ENCODE results near the gene C11orf21.
"Not testable (repeated sequence)": the region's sequence is repeated elsewhere in the genome, so short reads cannot be mapped to it uniquely, and the experiment has no call there.

The C11orf21 gene

GRCh38 chr11:2298131-2298794 is 3.5 kb downstream of the C11orf21 start:
- in situ Hi-C loops (cut with MboI; ENCODE audit: low sequenced_read_pairs) = no loop called here

- in situ Hi-C loops (cut with MboI; ENCODE audit: low sequenced_read_pairs) = no loop called here
These were observed 4.1 kb downstream of the C11orf21 start for GRCh38 chr11:2297623-2298030.

GRCh38 chr11:2296913-2297622 is 4.7 kb downstream of the C11orf21 start:
- in situ Hi-C loops (cut with MboI; ENCODE audit: low sequenced_read_pairs) = no loop called here

- in situ Hi-C loops (cut with MboI; ENCODE audit: low sequenced_read_pairs) = no loop called here
These were observed 5.5 kb downstream of the C11orf21 start for GRCh38 chr11:2295971-2296912.

GRCh38 chr11:2294926-2295290 is 6.8 kb downstream of the C11orf21 start:
- in situ Hi-C loops (cut with MboI; ENCODE audit: low sequenced_read_pairs) = no loop called here

- in situ Hi-C loops (cut with MboI; ENCODE audit: low sequenced_read_pairs) = no loop called here
These were observed 7.5 kb downstream of the C11orf21 start for GRCh38 chr11:2293984-2294925.

GRCh38 chr11:2293531-2293971 is 8.2 kb downstream of the C11orf21 start:
- in situ Hi-C loops (cut with MboI; ENCODE audit: low sequenced_read_pairs) = no loop called here

- in situ Hi-C loops (cut with MboI; ENCODE audit: low sequenced_read_pairs) = no loop called here
These were observed 11.3 kb downstream of the C11orf21 start for GRCh38 chr11:2290351-2290841.

- in situ Hi-C loops (cut with MboI; ENCODE audit: low sequenced_read_pairs) = no loop called here
These were observed 11.9 kb downstream of the C11orf21 start for GRCh38 chr11:2289859-2290258.

GRCh38 chr11:2289350-2289749 is 12.4 kb downstream of the C11orf21 start:
- in situ Hi-C loops (cut with MboI; ENCODE audit: low sequenced_read_pairs) = no loop called here

GRCh38 chr11:2287091-2287490 is 14.6 kb downstream of the C11orf21 start:
- in situ Hi-C loops (cut with MboI; ENCODE audit: low sequenced_read_pairs) = no loop called here

- in situ Hi-C loops (cut with MboI; ENCODE audit: low sequenced_read_pairs) = not testable (repeated sequence)
These were observed 15.4 kb downstream of the C11orf21 start for GRCh38 chr11:2286350-2286749.

- in situ Hi-C loops (cut with MboI; ENCODE audit: low sequenced_read_pairs) = no loop called here
These were observed 21.5 kb downstream of the C11orf21 start for GRCh38 chr11:2280208-2280607.

- in situ Hi-C loops (cut with MboI; ENCODE audit: low sequenced_read_pairs) = no loop called here
These were observed 23.7 kb downstream of the C11orf21 start for GRCh38 chr11:2277933-2278523.

GRCh38 chr11:2277008-2277346 is 24.7 kb downstream of the C11orf21 start:
- in situ Hi-C loops (cut with MboI; ENCODE audit: low sequenced_read_pairs) = no loop called here

- in situ Hi-C loops (cut with MboI; ENCODE audit: low sequenced_read_pairs) = no loop called here
These were observed 25.3 kb downstream of the C11orf21 start for GRCh38 chr11:2276280-2277007.

GRCh38 chr11:2275334-2276279 is 26.1 kb downstream of the C11orf21 start:
- in situ Hi-C loops (cut with MboI; ENCODE audit: low sequenced_read_pairs) = no loop called here

- in situ Hi-C loops (cut with MboI; ENCODE audit: low sequenced_read_pairs) = no loop called here
These were observed 27.9 kb downstream of the C11orf21 start for GRCh38 chr11:2273771-2274170.

Data from HL-60/S4 treated with phorbol 12-myristate 13-acetate at 8.2 ng/mL for 4 days and 3 days (cell line).